GM06990 (cell line): ENCODE data around the gene CTNNA2.

Experiments
- DNase-seq: peaks from one replicate; pipeline ENCODE4 v3.0.0-alpha.2; 2011; ENCODE audit not compliant: insufficient read length; ENCODE audit errors: extremely low read depth
- H3K27me3 ChIP-seq: replicated peaks from 2 replicates; pipeline ENCODE4 v1.6.0; 2011; ENCODE audit warnings: low read length; ENCODE audit not compliant: control insufficient read depth, insufficient read depth
- H3K36me3 ChIP-seq: 2 replicates; pipeline ENCODE4 v1.5.1; 2011; ENCODE audit warnings: low read length; ENCODE audit not compliant: control insufficient read depth, insufficient read depth
- H3K4me3 ChIP-seq: replicated peaks from 2 replicates; pipeline ENCODE4 v1.5.1; 2011; ENCODE audit warnings: low read depth, mild to moderate bottlenecking, control low read depth, low read length
- TF ChIP-seq, protein P1 (sequence below): IDR thresholded peaks from 2 replicates; pipeline ENCODE4 v1.5.1; 2011; ENCODE audit warnings: low read length, control low read depth, mild to moderate bottlenecking, inconsistent platforms; ENCODE audit not compliant: insufficient read depth, poor library complexity, severe bottlenecking

The CTNNA2 gene

DNA sequence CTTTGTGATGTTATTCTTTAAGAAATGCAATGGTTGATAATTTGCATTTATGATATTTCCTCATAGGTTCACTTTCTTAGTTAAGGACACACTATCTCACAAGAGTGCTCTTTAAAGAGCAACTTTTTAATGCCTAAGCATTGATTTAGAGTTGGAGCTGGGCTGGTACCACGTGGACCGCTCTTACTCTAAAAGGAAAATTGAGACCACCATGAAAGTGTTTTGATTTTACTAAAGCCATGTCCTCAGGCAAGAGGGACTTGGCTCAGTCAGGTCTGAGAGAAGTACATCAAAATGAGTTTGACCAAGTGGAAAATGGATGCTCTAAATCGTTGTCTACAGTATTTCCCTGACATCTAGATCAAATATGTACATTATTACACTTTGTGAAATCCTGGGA is 489.3 kb downstream of the CTNNA2 start:
- no peak for DNase-seq
- Histone ChIP-seq H3K27me3 (no peaks in the 10 kb centered on the region), H3K36me3 (no peaks in the 10 kb centered on the region), H3K4me3 (no peak overlapping the region)
- TF ChIP-seq, protein P1, sequence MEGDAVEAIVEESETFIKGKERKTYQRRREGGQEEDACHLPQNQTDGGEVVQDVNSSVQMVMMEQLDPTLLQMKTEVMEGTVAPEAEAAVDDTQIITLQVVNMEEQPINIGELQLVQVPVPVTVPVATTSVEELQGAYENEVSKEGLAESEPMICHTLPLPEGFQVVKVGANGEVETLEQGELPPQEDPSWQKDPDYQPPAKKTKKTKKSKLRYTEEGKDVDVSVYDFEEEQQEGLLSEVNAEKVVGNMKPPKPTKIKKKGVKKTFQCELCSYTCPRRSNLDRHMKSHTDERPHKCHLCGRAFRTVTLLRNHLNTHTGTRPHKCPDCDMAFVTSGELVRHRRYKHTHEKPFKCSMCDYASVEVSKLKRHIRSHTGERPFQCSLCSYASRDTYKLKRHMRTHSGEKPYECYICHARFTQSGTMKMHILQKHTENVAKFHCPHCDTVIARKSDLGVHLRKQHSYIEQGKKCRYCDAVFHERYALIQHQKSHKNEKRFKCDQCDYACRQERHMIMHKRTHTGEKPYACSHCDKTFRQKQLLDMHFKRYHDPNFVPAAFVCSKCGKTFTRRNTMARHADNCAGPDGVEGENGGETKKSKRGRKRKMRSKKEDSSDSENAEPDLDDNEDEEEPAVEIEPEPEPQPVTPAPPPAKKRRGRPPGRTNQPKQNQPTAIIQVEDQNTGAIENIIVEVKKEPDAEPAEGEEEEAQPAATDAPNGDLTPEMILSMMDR: no peak

DNA sequence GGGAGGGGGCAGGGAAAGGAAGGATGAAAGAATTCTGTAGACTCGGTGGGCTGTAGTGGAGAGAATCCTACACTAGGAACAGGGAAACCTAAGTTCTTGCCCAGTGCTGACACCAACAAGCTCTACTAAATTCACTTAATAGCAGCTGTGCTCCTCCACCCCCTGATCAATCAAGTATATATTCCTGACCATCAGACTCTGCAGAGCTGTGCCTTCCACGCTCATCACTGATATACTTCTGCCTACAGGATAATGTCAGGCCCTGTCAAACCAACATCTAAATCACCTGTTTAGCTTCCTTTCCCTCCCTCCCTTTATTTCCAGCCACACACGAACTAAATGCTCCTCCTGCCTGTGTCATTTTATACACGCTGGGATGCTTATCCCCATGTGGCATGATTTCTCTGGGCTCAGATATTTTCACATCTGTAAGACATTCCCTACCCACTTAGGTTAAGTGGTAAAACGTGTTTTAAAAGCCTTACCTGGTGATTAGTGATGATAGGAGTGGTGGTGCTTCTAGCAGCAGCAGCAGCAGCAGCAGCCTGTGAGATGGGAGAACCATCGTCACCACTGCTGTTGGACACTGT is 489.8 kb downstream of the CTNNA2 start:
- no peak for DNase-seq
- no peaks in the 10 kb centered on the region for H3K27me3 ChIP-seq
- no peaks in the 10 kb centered on the region for H3K36me3 ChIP-seq
- H3K4me3 ChIP-seq: no peak overlapping the region
- TF ChIP-seq, protein P1: no peak

DNA sequence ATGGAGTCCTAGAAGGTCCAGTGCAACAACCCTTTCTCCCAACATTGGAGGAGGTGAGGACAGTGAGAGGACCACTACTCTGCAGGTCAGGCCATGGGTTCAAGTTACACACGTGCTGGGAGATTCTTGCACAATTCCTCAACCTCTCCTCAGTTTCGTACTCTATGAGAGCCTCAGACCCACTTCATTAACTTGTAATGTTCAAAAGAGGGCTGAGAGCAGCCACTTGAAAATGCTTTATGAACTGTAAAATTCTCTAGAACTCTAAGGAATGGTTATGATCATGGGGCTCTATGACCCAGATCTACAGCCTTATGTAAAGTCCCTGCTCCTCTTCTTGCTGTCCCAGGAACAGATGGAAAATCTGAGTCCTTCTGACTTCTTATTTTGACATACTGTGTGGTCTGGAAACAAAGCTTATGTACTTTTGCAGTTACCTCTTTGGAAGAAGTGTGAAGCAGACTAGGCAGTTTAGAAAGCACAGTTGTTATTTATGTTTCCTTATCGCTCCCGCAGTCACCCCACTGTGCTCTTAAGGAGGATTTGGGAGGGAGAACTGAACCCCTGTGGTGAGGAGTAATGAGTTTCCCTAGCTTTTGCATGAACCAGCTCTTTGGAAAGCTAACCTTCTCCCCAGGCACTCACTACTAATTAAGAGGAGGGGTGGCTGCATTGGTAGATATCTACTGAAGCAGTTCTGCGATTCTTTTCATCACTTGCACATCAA is 495.1 kb downstream of the CTNNA2 start:
- Histone ChIP-seq H3K36me3 (no peaks in the 10 kb centered on the region), H3K27me3 (no peaks in the 10 kb centered on the region), H3K4me3 (no peak overlapping the region)
- TF ChIP-seq, protein P1: no peak
- no peak for DNase-seq

DNA sequence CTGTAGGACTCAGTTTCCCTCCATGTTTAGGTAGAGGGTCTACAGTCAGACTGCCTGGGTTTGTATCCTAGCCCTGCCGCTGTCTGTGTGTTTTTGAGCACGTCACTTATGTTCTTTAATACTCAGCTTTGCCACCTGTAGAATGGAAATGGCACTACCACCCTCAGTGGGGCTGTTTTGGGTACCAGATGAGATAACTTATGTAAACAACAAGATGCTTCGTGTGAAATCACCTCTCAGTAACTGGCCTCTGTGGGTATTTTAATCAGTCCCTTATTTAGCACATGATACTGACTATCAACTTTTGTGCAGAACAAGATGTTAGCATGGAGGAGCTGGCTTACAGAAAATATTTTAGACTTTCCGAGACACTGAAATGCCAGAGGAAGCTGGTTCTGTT is 495.7 kb downstream of the CTNNA2 start:
- no peak overlapping the region for H3K4me3 ChIP-seq
- no peaks in the 10 kb centered on the region for H3K36me3 ChIP-seq
- H3K27me3 ChIP-seq: no peaks in the 10 kb centered on the region
- TF ChIP-seq, protein P1: no peak
- no peak for DNase-seq

DNA sequence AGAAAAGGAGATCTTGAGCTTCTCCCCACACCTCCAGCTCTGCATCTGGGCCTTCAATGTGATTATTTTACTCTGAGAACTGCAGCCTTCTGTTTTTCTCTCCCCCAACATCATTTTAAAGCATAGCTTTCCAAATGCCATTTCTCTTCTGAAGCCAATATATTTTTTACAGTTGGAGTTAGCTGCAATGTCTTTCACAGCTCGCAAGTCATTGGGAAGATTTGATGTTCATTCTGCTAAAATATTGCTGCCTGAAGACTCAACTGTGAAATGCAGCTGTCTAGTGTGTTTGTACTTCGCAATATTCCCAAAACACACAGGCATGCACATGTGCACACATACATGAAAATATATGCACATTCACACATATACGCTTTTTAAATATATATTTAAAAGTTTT is 496.4 kb downstream of the CTNNA2 start:
- no peaks in the 10 kb centered on the region for H3K27me3 ChIP-seq
- H3K36me3 ChIP-seq: no peaks in the 10 kb centered on the region
- no peak for DNase-seq
- H3K4me3 ChIP-seq: no peak overlapping the region
- TF ChIP-seq, protein P1: no peak
